Transverse colon (tissue), 4 donors: ENCODE data around the gene ZCCHC8. TPM values are rescaled to one million over a fixed set of nuclear protein-coding genes. Genes with fewer than 3 reads are reported as not detected.
A peak's percentile ranks its signal among the peaks of the same experiment; 100 is the strongest.

Experiments
- DNase-seq: peaks from one replicate; pipeline ENCODE4 v3.0.0-alpha.2; 2019
- H3K27ac ChIP-seq, 4 donors: fragments of 200-600 bp; sonication (generic); 2 replicates each; pipeline ENCODE4 v1.5.1; 2016 to 2018; ENCODE audit warnings: inconsistent platforms in 4 of 4
- H3K27me3 ChIP-seq: fragments of 200-600 bp; sonication (generic); 2 replicates; pipeline ENCODE4 v1.5.1; 2017; ENCODE audit warnings: inconsistent platforms
- H3K36me3 ChIP-seq, 4 donors: fragments of 200-600 bp; sonication (generic); 2 replicates each; pipeline ENCODE4 v1.5.1; 2017 to 2019; ENCODE audit warnings: inconsistent platforms in 4 of 4
- H3K4me1 ChIP-seq, 4 donors: fragments of 200-600 bp; sonication (generic); 2 replicates each; pipeline ENCODE4 v1.5.1; 2017 to 2020; ENCODE audit warnings: inconsistent platforms in 4 of 4
- H3K4me3 ChIP-seq, 4 donors: fragments of 200-600 bp; sonication (generic); 1 replicate in 1 of 4; 2 replicates in 3 of 4; pipeline versions ENCODE4 v1.5.1 to v1.6.1; 2017 to 2019; ENCODE audit warnings: inconsistent platforms in 4 of 4
- H3K9me3 ChIP-seq, 2 donors: fragments of 200-600 bp; sonication (generic); 2 replicates each; pipeline ENCODE4 v1.5.1; 2017 to 2019; ENCODE audit warnings: inconsistent platforms in 2 of 2
- CTCF ChIP-seq, 5 experiments: fragments of 200-600 bp in 3 of 5; fragments of 450-650 bp in 2 of 5; sonication (generic) in 3 of 5; IDR thresholded peaks; 1 replicate in 2 of 5; 2 replicates in 3 of 5; pipeline ENCODE4 v1.5.1; 2016 to 2017; ENCODE audit warnings: antibody characterized with exemption in 5 of 5, inconsistent platforms in 3 of 5, mild to moderate bottlenecking in 2 of 5, moderate library complexity in 1 of 5
- EP300 ChIP-seq: sonication (generic); formaldehyde crosslinking; IDR thresholded peaks from one replicate; pipeline ENCODE4 v1.6.1; 2017; ENCODE audit warnings: antibody characterized with exemption, low read depth
- POLR2A ChIP-seq: fragments of 450-650 bp; IDR thresholded peaks from one replicate; pipeline ENCODE4 v1.6.1; 2016; ENCODE audit warnings: antibody characterized with exemption, mild to moderate bottlenecking, moderate library complexity
- POLR2AphosphoS5 ChIP-seq, 3 donors: sonication (generic); formaldehyde crosslinking; IDR thresholded peaks; one replicate each; pipeline ENCODE4 v1.6.1; 2016; ENCODE audit warnings: antibody characterized with exemption in 3 of 3
- WGBS, 2 donors: methylation state at CpG; one replicate each; pipeline ENCODE4 v1.1.5; 2018; ENCODE audit warnings: low coverage in 1 of 2; 5-methylcytosine and 5-hydroxymethylcytosine counted together
- in situ Hi-C, 4 donors: fragments of 200-750 bp; cut with MboI; loops; one replicate each; pipeline versions ENCODE4 v1.15.0 to v1.15.1; 2017; ENCODE audit warnings: low sequenced_read_pairs in 3 of 4, low pct_ligation_motif_present in 1 of 4, low pct_unique_long_range_greater_than_20kb in 1 of 4
- intact Hi-C: fragments of 100-400 bp; cut with DNase I; formaldehyde crosslinking; loops from one replicate; pipeline ENCODE4 v1.15.1; 2023; ENCODE audit warnings: low total_unique reads
- total RNA-seq, 4 donors: library from RNA; depleted of rRNA; stranded (reverse); fragments of >200 nt; gene quantifications; one replicate each; pipeline ENCODE4 v1.1.0, GENCODE V29; 2016

Gene ZCCHC8
- total RNA-seq = 10 to 100 TPM; 15.9 to 28.4 (median 19.9) TPM

- in situ Hi-C loops = no loop called here
- Histone ChIP-seq H3K4me3 (peak within 1 kb of the TSS; percentile 73 to 88 (median 82)), H3K27ac (peak within 1 kb of the TSS; percentile 95 to 100 (median 98)), H3K36me3 (peaks cover 0 to 22% (median 10%) of the 10 kb centered on the region in 4 donors), H3K4me1 (peaks cover 8 to 29% (median 22%) of the 10 kb centered on the region in 4 donors), H3K27me3 (no peaks in the 10 kb centered on the region), H3K9me3 (no peaks in the 10 kb centered on the region)
- TF ChIP-seq CTCF (IDR thresholded peaks at IDR 0.05) (peak in 2 of 5 experiments; percentile 30 to 42), POLR2AphosphoS5 (IDR thresholded peaks at IDR 0.05) (peak; percentile 97 to 98 (median 97)), EP300 (no peak), POLR2A (peak; percentile 98)
- WGBS, 2 donors = 3% methylated on average over 52 of the region's 52 CpGs; no CpG with 5 or more reads in 1 of the 2 donors
- peak; percentile 98 for DNase-seq
- intact Hi-C loops = no loop called here
These were observed at the start of gene ZCCHC8 for GRCh38 chr12:122500685-122501488. Gene ZCCHC8 (minus strand): TSS chr12:122500932. CDS start chr12:122500840, 92 bp downstream.

GRCh38 chr12:122547330-122547729 is 46.6 kb upstream of the ZCCHC8 start:
- DNase-seq = no peak
- Histone ChIP-seq H3K27ac (no peak overlapping the region), H3K4me3 (no peak overlapping the region), H3K9me3 (no peaks in the 10 kb centered on the region), H3K4me1 (no peaks in the 10 kb centered on the region), H3K36me3 (peaks cover 0 to 12% (median 0%) of the 10 kb centered on the region in 4 donors), H3K27me3 (no peaks in the 10 kb centered on the region)
- intact Hi-C loops (no loop called here), in situ Hi-C loops (no loop called here)
- TF ChIP-seq POLR2AphosphoS5 (IDR thresholded peaks at IDR 0.05) (no peak), CTCF (IDR thresholded peaks at IDR 0.05) (no peak), EP300 (no peak), POLR2A (no peak)
- WGBS, 2 donors = 72 to 73% methylated on average over 5 of the region's 5 CpGs

DNA sequence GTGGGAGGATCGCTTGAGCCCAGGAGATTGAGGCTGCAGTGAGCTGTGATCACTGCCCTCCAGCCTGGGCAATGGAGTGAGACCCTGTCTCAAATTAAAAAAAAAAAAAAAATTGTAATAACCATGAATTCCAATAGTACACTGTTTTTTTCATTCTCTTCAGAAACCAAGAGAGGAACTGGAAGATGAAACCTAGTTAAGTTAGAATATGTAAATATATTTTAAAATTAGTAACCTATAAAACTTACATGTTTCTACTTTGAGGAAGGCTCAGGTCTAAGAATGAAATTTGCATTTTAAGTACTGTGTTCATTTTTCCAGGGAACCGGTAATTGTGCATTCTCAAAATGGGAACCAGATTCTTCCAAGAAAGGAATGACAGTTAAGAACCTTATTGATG is 45.1 kb upstream of the ZCCHC8 start:
- Histone ChIP-seq H3K9me3 (no peaks in the 10 kb centered on the region), H3K27ac (no peak overlapping the region), H3K4me3 (no peak overlapping the region), H3K4me1 (no peaks in the 10 kb centered on the region), H3K27me3 (no peaks in the 10 kb centered on the region), H3K36me3 (peaks cover 0 to 6% (median 0%) of the 10 kb centered on the region in 4 donors)
- 87 to 91% methylated on average over 1 to 2 of the region's 2 CpGs for WGBS, 2 donors
- in situ Hi-C loops (no loop called here), intact Hi-C loops (no loop called here)
- TF ChIP-seq POLR2A = no peak
- DNase-seq = no peak

GRCh38 chr12:122544537-122544936 is 43.8 kb upstream of the ZCCHC8 start:
- intact Hi-C loops (no loop called here), in situ Hi-C loops (no loop called here)
- H3K27me3 ChIP-seq = no peaks in the 10 kb centered on the region
- DNase-seq = no peak
- H3K27ac ChIP-seq = no peak overlapping the region
- H3K9me3 ChIP-seq = no peaks in the 10 kb centered on the region
- H3K4me3 ChIP-seq = no peak overlapping the region
- 74 to 86% methylated on average over 2 of the region's 2 CpGs for WGBS, 2 donors
- H3K4me1 ChIP-seq = no peaks in the 10 kb centered on the region
- TF ChIP-seq EP300 (no peak), POLR2AphosphoS5 (IDR thresholded peaks at IDR 0.05) (no peak), CTCF (IDR thresholded peaks at IDR 0.05) (no peak), POLR2A (no peak)
- H3K36me3 ChIP-seq = peaks cover 0 to 6% (median 2%) of the 10 kb centered on the region in 4 donors
